T1000 (cell line): ENCODE results near the gene MYPN.
"Not testable (repeated sequence)": the region's sequence is repeated elsewhere in the genome, so short reads cannot be mapped to it uniquely, and the experiment has no call there.

Experiments
- DNase-seq: peaks from one replicate; lab custom pipeline; 2025; ENCODE audit warnings: mixed read lengths; lab: John Stamatoyannopoulos, UW

MYPN gene

GRCh38 chr10:68133523-68133922 is 24.2 kb downstream of the MYPN start:
- DNase-seq: no peak

- DNase-seq: no peak
These were observed 26.1 kb downstream of the MYPN start for GRCh38 chr10:68135362-68135761.

DNA sequence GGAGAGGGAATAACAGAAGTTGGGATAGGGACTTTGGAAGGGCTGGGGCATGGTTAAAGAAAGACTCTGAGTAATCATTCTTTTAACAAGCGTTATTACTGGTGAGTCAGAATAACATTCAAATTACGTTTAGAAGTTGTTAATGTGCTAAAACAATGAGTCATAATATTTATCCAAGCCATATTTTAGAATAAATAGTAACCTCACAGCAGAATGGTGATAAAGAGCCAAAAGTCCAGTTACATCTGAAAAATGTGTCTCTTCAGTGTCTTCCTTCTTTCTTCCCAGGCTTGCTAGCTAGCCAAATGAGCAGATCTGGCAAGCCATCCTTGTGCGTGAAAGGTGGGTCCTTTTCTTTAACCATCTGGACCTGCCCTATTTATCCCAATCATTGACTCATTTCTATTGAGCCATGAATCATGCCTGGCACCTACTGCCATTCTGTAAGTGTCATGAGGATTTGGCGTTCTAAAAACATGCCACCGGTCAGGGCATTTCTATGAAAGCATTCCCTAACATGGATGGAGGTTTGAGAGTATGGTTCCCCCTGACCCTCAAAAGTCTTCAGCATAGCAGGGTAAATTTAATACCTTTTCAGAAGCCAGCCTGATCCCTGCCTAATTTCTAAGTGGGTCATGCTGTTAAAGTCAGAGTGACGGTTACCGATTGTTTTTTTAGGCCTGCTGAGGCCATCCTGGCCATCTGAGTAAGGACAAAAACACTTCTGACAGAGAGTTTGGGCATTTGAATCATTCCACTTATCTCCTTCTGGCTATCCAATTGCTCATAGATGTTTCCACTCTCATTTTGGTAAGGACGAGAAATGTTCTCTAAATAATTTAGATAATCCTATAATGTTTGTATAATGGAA is 26.9 kb downstream of the MYPN start:
- DNase-seq: peak; percentile 76

- no peak for DNase-seq
These were observed 27.9 kb downstream of the MYPN start for GRCh38 chr10:68137171-68137570.

GRCh38 chr10:68138526-68138925 is 29.2 kb downstream of the MYPN start:
- DNase-seq: no peak

DNA sequence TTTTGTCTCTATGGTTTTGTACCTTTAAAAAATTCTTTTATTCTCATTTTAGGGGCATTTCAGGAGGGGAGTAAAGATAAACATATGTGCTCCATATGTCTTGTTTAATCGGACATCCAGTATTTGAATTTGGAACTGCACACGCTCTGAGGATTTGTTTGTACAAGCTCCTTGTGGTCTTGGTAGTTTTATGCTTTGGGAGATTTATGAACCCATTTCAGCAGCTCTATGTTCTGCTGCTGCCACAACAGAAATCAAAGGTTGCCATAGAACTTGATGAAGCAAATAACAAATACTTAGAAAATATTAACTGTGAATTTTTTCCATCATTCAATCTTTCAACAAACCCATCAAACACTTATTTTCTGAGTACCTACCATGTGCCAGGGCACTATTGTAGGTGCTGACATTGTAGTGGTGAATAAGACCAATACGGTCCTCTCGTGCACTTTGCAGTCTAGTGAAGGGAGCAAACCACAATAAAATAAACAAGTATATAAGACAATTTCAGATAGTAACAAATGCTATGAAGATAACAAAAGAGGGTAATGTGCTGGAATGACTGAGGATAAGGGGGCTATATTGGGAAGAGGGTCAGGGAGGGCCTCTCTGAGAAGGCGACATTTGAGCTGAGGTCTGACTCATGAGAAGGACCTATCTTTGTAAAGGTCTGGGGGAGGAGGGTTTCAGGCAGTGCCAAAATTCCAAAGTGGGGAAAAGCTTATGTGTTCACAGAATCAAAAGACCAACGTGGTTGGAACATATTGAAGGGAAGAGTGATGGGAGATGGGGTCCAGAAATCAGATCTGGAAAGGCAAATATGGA is 30.4 kb downstream of the MYPN start:
- no peak for DNase-seq

DNA sequence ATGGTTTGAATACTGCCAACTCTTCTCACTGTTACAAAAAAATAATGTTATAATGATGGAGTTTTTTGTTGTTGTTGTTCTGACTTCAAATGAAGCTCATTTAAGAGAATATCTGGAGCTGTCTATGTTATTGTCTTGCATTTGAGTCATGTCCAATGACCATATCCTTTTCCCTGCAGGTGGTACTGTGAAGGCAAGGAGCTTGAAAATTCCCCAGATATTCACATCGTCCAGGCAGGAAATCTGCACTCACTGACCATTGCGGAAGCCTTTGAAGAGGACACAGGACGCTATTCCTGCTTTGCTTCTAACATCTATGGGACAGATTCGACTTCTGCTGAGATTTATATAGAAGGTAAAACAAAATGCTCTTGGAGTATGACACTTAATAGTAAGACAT is 33.5 kb downstream of the MYPN start:
- DNase-seq: no peak

DNA sequence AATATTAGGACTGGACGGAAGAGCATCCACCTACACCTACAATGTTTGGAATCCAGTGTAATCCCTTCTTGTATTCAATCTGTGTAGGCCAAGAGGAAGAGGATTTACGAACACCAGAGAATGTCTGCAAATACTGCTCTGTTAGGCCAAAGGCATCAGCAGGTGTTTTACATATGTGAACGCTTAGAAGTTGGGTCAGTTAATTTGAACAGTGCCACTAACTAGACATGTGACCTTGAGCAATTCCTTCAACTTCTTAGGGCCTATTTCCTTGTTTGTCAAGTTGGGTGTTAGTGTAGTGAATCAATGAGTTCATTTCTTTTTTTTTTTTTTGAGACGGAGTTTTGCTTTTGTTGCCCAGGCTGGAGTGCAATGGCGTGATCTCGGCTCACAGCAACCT is 35.4 kb downstream of the MYPN start:
- no peak for DNase-seq

DNA sequence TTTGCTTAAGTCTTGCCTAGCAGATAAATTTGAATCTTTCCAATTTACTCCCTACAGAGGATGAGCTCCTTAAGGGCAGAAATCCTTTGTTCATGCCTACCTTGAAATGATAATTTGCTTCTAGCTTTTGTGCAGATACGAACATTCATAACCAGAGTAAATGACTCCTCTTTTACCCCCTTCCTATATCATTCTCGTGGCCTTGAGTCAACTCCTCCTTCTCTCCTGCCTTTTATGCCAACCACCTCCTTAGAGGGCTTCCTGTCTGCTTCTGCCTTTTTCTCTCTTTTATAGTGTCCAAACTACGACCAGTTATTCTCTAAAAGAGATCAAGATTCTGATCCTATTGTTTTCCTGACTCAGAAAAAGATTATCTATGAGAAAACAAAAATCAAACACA is 36.4 kb downstream of the MYPN start:
- DNase-seq: no peak

- DNase-seq: no peak
These were observed 36.8 kb downstream of the MYPN start for GRCh38 chr10:68146133-68146532.

DNA sequence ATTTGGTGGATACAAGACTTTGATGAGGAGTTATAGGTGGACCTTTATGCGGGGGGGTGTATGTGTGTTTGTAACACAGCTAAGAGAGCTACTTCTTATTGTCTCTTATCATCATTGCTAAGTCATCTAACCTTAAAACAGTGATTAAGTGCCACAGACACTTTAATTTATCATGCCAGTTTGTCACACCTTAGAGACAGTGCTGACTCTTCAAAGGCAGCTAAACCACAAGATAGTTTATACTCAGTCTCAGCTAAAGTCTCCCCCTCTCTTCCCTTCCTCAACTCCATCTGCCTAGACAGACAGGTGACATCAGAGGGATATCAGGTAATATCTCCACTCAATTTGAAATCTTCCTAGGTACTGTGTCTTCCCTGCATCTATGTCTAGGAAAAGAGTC is 42.2 kb downstream of the MYPN start:
- no peak for DNase-seq

DNA sequence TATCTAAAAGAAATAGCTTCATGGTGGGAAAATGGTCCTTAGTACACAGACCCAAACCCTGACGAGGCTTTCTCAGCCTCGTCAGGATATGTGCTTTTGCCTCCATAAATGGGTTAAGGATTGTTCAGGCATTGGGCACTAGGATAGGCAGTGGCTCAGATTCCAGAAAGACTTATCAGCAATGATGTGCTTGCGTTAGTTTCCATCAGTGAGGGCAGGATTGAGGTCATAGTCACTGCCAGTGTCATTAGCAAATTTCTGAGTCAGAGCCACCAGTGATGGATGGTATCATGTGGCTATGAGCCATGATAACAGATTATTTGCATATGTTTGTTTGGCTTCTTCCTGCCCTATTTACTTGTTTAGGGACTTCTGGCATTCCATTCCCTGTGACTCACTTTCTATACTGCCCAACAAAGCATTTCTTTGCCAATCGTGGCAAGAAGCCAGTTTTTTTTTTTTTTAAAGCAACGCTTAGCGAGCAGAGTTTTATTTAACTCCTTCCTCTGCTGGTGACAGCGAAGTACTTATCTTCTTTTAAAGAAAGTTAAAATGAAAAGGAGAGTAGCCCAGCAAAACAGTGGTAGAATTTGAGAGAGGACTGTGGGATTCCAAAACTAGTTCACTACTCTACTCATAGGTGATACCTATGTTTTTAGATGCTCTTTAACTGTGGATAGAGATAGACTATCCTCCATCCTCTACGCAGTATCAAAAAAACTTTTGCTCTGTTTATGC is 44.4 kb downstream of the MYPN start:
- peak; percentile 87 for DNase-seq

GRCh38 chr10:68154211-68154497 is 44.9 kb downstream of the MYPN start:
- DNase-seq: no peak

DNA sequence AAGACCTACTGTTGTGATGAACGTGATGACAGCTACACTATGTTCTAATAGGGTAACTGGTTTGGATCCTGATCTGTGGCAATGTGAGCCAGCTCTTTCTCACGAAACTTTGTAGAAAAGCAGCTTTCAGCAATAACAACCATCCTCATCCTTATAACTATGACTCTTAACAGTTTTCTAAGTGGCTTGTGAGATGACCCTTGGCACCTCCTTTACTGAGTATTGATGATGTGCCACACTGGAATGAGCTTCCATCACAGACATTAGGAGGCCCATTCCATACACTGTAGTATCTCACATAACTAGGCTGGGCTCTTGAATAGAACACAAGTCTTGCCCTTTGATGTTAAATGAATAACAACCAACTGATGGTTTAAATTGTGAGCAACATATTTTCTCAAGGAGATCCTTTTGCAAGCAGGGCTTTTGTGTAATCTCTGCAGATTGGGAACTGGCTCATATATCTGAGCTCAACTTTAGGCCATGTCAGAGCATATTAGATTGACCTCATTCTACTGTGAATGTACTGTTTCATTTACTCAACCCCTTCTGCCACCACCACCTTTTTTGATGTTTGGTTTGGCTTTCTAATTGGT is 46.4 kb downstream of the MYPN start:
- DNase-seq: no peak

GRCh38 chr10:68156373-68157185 is 47.3 kb downstream of the MYPN start:
- peak; percentile 36 for DNase-seq

- not testable (repeated sequence) for DNase-seq
These were observed 48.2 kb downstream of the MYPN start for GRCh38 chr10:68157522-68157921.

DNA sequence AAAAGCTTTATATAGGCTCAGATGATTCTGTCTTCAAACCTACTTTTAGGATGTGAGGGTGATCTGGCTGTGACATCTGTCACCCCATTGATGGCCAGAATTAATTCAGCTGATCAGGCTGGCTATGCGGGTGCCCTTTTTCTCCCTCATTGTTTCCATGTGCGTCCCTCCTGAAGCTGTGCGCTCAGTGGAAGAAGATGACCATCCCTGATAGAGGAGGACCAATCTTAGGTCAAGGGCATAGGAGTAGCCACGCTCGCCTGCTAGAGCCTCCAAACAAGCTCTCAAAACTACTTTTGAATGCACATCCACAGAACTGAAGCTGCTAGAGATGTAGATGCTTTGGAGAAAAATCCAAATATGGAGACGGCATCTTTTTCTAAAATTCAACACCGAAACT is 48.7 kb downstream of the MYPN start:
- DNase-seq: no peak

DNA sequence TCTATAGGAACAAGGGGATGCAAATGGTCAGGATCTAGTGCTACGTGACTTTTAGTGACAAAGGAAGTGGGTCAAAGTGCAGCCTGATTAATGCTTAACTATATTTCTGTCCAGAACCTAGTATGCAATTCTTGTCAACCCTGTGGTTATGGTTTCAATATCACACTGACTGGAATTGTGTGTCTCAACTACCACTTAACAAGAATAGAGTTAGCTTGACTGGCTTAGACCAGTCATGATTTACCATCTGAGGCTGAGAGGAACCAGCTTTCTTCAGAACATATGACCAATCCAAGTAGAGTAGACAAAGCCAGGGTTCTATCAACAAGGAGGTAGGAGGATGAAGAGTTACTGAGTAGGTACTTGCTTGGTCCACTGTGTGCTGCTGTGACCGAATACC is 54.4 kb downstream of the MYPN start:
- DNase-seq: no peak

GRCh38 chr10:68165643-68166042 is 56.4 kb downstream of the MYPN start:
- no peak for DNase-seq

DNA sequence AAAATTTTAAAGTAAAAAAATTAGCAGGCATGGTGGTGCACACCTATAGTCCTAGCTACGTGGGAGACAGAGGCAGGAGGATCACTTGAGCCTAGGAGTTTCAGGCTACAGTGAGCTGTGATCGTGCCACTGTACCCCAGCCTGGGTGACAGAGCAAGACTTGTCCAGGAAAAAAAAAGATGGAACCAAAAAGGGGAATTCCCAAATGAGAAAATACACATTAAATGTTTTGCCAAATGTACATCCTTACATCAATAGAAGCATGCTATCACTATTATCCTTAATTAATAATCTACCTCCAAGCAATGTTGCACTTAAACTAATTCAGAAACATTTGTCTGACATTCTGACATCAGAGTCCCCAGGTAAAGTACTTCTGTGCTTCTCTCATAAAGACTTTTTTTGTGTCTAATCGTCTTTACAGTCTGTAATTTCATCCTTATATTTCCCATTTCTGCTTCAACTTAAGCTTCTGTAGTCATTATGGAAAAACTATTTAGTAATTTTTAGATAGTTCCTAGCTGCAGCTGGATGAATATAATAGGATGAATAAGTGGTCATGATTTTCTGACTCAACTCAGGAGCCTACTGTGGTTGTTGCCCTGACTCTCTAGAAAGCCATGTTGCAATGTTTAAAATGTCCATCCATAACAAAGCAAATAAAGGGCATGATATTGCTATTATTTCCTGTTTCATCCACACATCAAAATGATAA is 57.7 kb downstream of the MYPN start:
- no peak for DNase-seq
